ENCODE data around the gene NARS2.

NARS2 gene

GRCh38 chr11:78450866-78451265 lies 123.8 kb downstream of the NARS2 start:
- FAIRE-seq (no peak), DNase-seq (ENCODE audit: insufficient read length, low spot score) (no peak)

GRCh38 chr11:78449866-78450265 lies 124.8 kb downstream of the NARS2 start:
- DNase-seq (ENCODE audit: insufficient read length, low spot score) = no peak
- FAIRE-seq = peak; percentile 33

- DNase-seq (ENCODE audit: insufficient read length, low spot score) (no peak), FAIRE-seq (no peak)
Measured at GRCh38 chr11:78446210-78446609, 128.5 kb downstream of the NARS2 start.

GRCh38 chr11:78444726-78445125 lies 129.9 kb downstream of the NARS2 start:
- FAIRE-seq = no peak
- no peak for DNase-seq (ENCODE audit: insufficient read length, low spot score)

GRCh38 chr11:78441956-78442355 lies 132.7 kb downstream of the NARS2 start:
- no peak for DNase-seq (ENCODE audit: insufficient read length, low spot score)
- no peak for FAIRE-seq

GRCh38 chr11:78438298-78438975 lies 136.2 kb downstream of the NARS2 start:
- FAIRE-seq (no peak), DNase-seq (ENCODE audit: insufficient read length, low spot score) (no peak)

GRCh38 chr11:78432956-78433355 lies 141.7 kb downstream of the NARS2 start:
- DNase-seq (ENCODE audit: insufficient read length, low spot score) = no peak
- no peak for FAIRE-seq

- FAIRE-seq = no peak
- DNase-seq (ENCODE audit: insufficient read length, low spot score) = no peak
Measured at GRCh38 chr11:78432058-78432515, 142.6 kb downstream of the NARS2 start.

GRCh38 chr11:78429660-78430059 lies 145.0 kb downstream of the NARS2 start:
- DNase-seq (ENCODE audit: insufficient read length, low spot score) = no peak
- no peak for FAIRE-seq

GRCh38 chr11:78429209-78429608 lies 145.5 kb downstream of the NARS2 start:
- DNase-seq (ENCODE audit: insufficient read length, low spot score) = no peak
- no peak for FAIRE-seq

GRCh38 chr11:78428773-78429172 lies 145.9 kb downstream of the NARS2 start:
- DNase-seq (ENCODE audit: insufficient read length, low spot score) = no peak
- FAIRE-seq = no peak

GRCh38 chr11:78428266-78428636 lies 146.4 kb downstream of the NARS2 start:
- FAIRE-seq (no peak), DNase-seq (ENCODE audit: insufficient read length, low spot score) (no peak)

- no peak for DNase-seq (ENCODE audit: insufficient read length, low spot score)
- FAIRE-seq = no peak
Measured at GRCh38 chr11:78427615-78428265, 146.9 kb downstream of the NARS2 start.

- no peak for DNase-seq (ENCODE audit: insufficient read length, low spot score)
- no peak for FAIRE-seq
Measured at GRCh38 chr11:78426845-78427244, 147.8 kb downstream of the NARS2 start.

- DNase-seq (ENCODE audit: insufficient read length, low spot score) (no peak), FAIRE-seq (no peak)
Measured at GRCh38 chr11:78425399-78426070, 149.1 kb downstream of the NARS2 start.

GRCh38 chr11:78424334-78425270 lies 150.1 kb downstream of the NARS2 start:
- DNase-seq (ENCODE audit: insufficient read length, low spot score) (no peak), FAIRE-seq (no peak)

GRCh38 chr11:78423241-78423640 lies 151.4 kb downstream of the NARS2 start:
- DNase-seq (ENCODE audit: insufficient read length, low spot score) (no peak), FAIRE-seq (peak; percentile 36)

GRCh38 chr11:78420796-78421209 lies 153.9 kb downstream of the NARS2 start:
- peak; percentile 59 for FAIRE-seq
- DNase-seq (ENCODE audit: insufficient read length, low spot score) = peak; percentile 46

GRCh38 chr11:78420255-78420764 lies 154.4 kb downstream of the NARS2 start:
- FAIRE-seq = no peak
- peak; percentile 68 for DNase-seq (ENCODE audit: insufficient read length, low spot score)

GRCh38 chr11:78419327-78419726 lies 155.3 kb downstream of the NARS2 start:
- peak; percentile 21 for DNase-seq (ENCODE audit: insufficient read length, low spot score)

More at GRCh38 chr11:78419327-78419726, 155.3 kb downstream of the NARS2 start:
- FAIRE-seq = no peak
